Loucy (cell line): ENCODE results near the gene EEF1G.

Experiments used
- H2AFZ ChIP-seq: fragments of 200-600 bp; sonication (generic); 2 replicates; pipeline ENCODE4 v1.6.0; 2016; ENCODE audit warnings: antibody characterized with exemption, mild to moderate bottlenecking, low read length, moderate library complexity
- H3F3A ChIP-seq: fragments of 200-600 bp; 2 replicates; pipeline ENCODE4 v1.6.0; 2016; ENCODE audit warnings: antibody characterized with exemption, low read depth, mild to moderate bottlenecking
- H3K27me3 ChIP-seq: fragments of 200-600 bp; sonication (generic); 2 replicates; pipeline ENCODE4 v1.6.1; 2014; ENCODE audit warnings: low read length, mild to moderate bottlenecking; ENCODE audit not compliant: insufficient read depth, poor library complexity, severe bottlenecking
- H3K36me3 ChIP-seq: fragments of 200-600 bp; sonication (generic); 2 replicates; pipeline ENCODE4 v1.6.1; 2016; ENCODE audit warnings: low read length; ENCODE audit not compliant: insufficient read depth
- H3K4me1 ChIP-seq: fragments of 200-600 bp; sonication (generic); 2 replicates; pipeline ENCODE4 v1.5.1; 2014; ENCODE audit warnings: low read length, mild to moderate bottlenecking; ENCODE audit not compliant: insufficient read depth, poor library complexity, severe bottlenecking
- H3K4me2 ChIP-seq: fragments of 200-600 bp; sonication (generic); 2 replicates; pipeline ENCODE4 v1.6.0; 2014; ENCODE audit warnings: antibody characterized with exemption, low read length, low read depth, mild to moderate bottlenecking; ENCODE audit not compliant: poor library complexity, severe bottlenecking
- H3K4me3 ChIP-seq: fragments of 200-600 bp; sonication (generic); 2 replicates; pipeline ENCODE4 v1.5.1; 2014; ENCODE audit warnings: low read length, mild to moderate bottlenecking, mixed read lengths; ENCODE audit not compliant: poor library complexity, severe bottlenecking
- H3K79me2 ChIP-seq: fragments of 200-600 bp; sonication (generic); 2 replicates; pipeline ENCODE4 v1.6.1; 2014; ENCODE audit warnings: low read length; ENCODE audit not compliant: insufficient read depth
- H3K9ac ChIP-seq: fragments of 200-600 bp; sonication (generic); 2 replicates; pipeline ENCODE4 v1.6.0; 2014; ENCODE audit warnings: mild to moderate bottlenecking, low read depth, low read length, moderate library complexity; ENCODE audit not compliant: poor library complexity, severe bottlenecking
- H3K9me2 ChIP-seq: fragments of 200-600 bp; sonication (generic); replicated peaks from 2 replicates; pipeline ENCODE4 v1.6.1; 2016; ENCODE audit warnings: low read depth, low read length, mixed read lengths
- H3K9me3 ChIP-seq: fragments of 200-600 bp; sonication (generic); 2 replicates; pipeline ENCODE4 v1.6.1; 2014; ENCODE audit warnings: mild to moderate bottlenecking, antibody characterized with exemption, low read length, low read depth; ENCODE audit not compliant: insufficient read depth
- H4K20me1 ChIP-seq: fragments of 200-600 bp; sonication (generic); 2 replicates; pipeline ENCODE4 v1.6.0; 2014; ENCODE audit warnings: antibody characterized with exemption, low read length, mild to moderate bottlenecking; ENCODE audit not compliant: insufficient read depth, poor library complexity, severe bottlenecking
- EZH2phosphoT487 ChIP-seq: fragments of 200-600 bp; IDR thresholded peaks from 2 replicates; pipeline ENCODE4 v1.6.1; 2018; ENCODE audit warnings: antibody characterized with exemption, mild to moderate bottlenecking, moderate library complexity, borderline replicate concordance
- TF ChIP-seq, protein P1 (sequence below): fragments of 200-600 bp; sonication (generic); conservative IDR thresholded peaks from 2 replicates; pipeline ENCODE4 v1.5.1; 2014; ENCODE audit warnings: mild to moderate bottlenecking, antibody characterized with exemption, low read length

Gene EEF1G

DNA sequence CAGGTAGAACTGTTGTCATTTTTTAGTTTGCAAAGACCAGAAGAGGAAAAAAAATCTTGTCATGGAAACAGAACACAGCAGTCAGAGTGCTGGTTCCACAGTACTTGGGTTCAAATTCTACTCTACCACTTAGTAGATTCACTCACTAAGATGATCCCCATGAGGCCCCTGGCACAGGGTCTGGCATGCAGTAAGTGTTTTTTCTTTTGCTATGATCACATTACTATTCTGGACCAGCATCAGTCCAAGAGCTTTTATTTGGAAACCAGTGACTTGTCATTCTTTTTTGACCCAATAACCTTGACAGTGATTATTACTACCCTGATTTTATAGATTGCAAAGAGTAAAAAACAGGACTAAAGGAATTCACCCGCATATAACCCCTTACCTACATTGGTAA, 4.1 kb downstream of the EEF1G start:
- H3K27me3 ChIP-seq = peaks cover 7% of the 10 kb centered on the region
- H3K4me2 ChIP-seq = peak overlapping the region; percentile 88
- peaks cover 77% of the 10 kb centered on the region for H4K20me1 ChIP-seq
- no peaks in the 10 kb centered on the region for H3K9me3 ChIP-seq
- no peak overlapping the region for H2AFZ ChIP-seq
- H3K36me3 ChIP-seq = peaks cover 61% of the 10 kb centered on the region; the same call in 1 of the 2 replicates
- H3K4me1 ChIP-seq = peaks cover 62% of the 10 kb centered on the region
- no peaks in the 10 kb centered on the region for H3K9me2 ChIP-seq
- no peaks in the 10 kb centered on the region; the same call in 1 of the 2 replicates for H3F3A ChIP-seq
- peak overlapping the region; percentile 100 for H3K4me3 ChIP-seq
- TF ChIP-seq, protein P1, sequence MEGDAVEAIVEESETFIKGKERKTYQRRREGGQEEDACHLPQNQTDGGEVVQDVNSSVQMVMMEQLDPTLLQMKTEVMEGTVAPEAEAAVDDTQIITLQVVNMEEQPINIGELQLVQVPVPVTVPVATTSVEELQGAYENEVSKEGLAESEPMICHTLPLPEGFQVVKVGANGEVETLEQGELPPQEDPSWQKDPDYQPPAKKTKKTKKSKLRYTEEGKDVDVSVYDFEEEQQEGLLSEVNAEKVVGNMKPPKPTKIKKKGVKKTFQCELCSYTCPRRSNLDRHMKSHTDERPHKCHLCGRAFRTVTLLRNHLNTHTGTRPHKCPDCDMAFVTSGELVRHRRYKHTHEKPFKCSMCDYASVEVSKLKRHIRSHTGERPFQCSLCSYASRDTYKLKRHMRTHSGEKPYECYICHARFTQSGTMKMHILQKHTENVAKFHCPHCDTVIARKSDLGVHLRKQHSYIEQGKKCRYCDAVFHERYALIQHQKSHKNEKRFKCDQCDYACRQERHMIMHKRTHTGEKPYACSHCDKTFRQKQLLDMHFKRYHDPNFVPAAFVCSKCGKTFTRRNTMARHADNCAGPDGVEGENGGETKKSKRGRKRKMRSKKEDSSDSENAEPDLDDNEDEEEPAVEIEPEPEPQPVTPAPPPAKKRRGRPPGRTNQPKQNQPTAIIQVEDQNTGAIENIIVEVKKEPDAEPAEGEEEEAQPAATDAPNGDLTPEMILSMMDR = no peak
- no peak for TF ChIP-seq EZH2phosphoT487
- H3K9ac ChIP-seq = peak overlapping the region; percentile 42
- H3K79me2 ChIP-seq = peaks cover 93% of the 10 kb centered on the region

DNA sequence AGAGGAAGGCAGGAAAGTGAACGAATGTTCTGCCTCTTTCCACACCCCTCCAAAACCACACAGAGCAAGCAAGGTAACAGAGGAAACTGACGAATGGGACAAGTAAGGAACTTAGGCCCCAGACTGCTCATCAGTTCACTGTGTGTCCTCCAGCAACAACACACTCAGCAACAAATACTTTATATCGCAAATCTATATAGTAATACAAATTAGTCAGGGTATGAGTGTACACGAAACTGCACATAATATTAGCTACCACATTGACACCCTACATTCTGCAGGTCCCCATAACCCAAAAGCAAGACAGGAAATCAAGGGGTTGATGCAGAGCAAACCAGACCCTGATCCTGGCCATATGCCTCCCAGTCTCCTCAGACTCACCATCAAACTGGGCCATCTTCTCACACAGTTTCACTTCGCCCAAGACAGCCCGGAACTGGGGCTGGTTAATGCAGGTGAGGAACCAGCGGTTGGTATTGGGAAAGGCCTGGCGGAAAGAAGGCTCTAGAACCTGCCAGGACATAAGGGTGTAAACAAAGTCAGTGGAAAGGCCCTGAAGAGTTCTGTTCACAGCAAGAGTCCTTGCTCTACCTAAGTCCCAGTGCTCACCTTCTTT, 6.6 kb downstream of the EEF1G start:
- Histone ChIP-seq H3K27me3 (no peaks in the 10 kb centered on the region), H2AFZ (no peak overlapping the region), H3K4me3 (no peak overlapping the region), H4K20me1 (peaks cover 76% of the 10 kb centered on the region), H3K4me1 (peaks cover 50% of the 10 kb centered on the region), H3K79me2 (peaks cover 84% of the 10 kb centered on the region), H3K9me2 (no peaks in the 10 kb centered on the region), H3K9ac (peak overlapping the region; percentile 40), H3K9me3 (no peaks in the 10 kb centered on the region), H3K36me3 (peaks cover 80% of the 10 kb centered on the region; the same call in 1 of the 2 replicates), H3F3A (no peaks in the 10 kb centered on the region; the same call in 1 of the 2 replicates), H3K4me2 (peak overlapping the region; percentile 58)
- TF ChIP-seq EZH2phosphoT487 = no peak
- TF ChIP-seq, protein P1 = no peak

DNA sequence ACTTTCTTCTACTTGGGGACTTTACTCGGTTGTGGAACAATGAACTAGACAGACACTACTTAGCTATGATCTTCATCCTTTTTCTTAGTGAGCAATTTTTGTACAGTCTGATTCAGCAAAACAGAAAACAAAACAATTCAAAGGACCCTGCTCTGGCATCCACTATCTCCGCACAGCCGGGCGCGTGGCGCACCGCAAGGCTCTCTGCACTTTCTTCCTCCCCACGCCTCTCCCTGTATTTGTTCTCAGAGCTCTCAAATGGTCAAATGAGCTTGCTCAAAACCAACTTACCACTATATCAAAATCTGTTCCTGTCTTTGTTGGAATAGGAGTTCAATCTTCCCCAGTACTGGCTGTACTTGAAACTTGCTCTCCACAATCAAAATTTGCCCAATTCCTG, 7.4 kb downstream of the EEF1G start:
- Histone ChIP-seq H3K27me3 (no peaks in the 10 kb centered on the region), H4K20me1 (peaks cover 74% of the 10 kb centered on the region), H2AFZ (no peak overlapping the region), H3F3A (no peaks in the 10 kb centered on the region; the same call in 1 of the 2 replicates), H3K4me2 (peak overlapping the region; percentile 58), H3K79me2 (peaks cover 75% of the 10 kb centered on the region), H3K4me3 (peak overlapping the region; percentile 33), H3K9me2 (no peaks in the 10 kb centered on the region), H3K9ac (peak overlapping the region; percentile 33), H3K36me3 (peaks cover 80% of the 10 kb centered on the region; the same call in 1 of the 2 replicates), H3K9me3 (no peaks in the 10 kb centered on the region), H3K4me1 (peaks cover 42% of the 10 kb centered on the region)
- TF ChIP-seq EZH2phosphoT487 = no peak
- TF ChIP-seq, protein P1 = no peak
